K562 (cell line): ENCODE results near the gene CPT1A. TPM values are rescaled to one million over a fixed set of nuclear protein-coding genes. Genes with fewer than 3 reads are reported as not detected.

Experiments used
- ARID1B ChIP-seq: fragments of 450-650 bp; IDR thresholded peaks from 2 replicates; pipeline ENCODE4 v1.6.1; 2016; ENCODE audit warnings: antibody characterized with exemption, mild to moderate bottlenecking, inconsistent platforms
- BCLAF1 ChIP-seq, 2 experiments: fragments of 450-650 bp in 1 of 2; IDR thresholded peaks; 2 replicates each; pipeline ENCODE4 v1.6.1; 2011 to 2017; ENCODE audit warnings: low read depth in 2 of 2, antibody characterized with exemption in 1 of 2, borderline replicate concordance in 1 of 2, low read length in 1 of 2, mild to moderate bottlenecking in 1 of 2, mixed read lengths in 1 of 2; ENCODE audit not compliant: control insufficient read depth in 1 of 2
- CHD2 ChIP-seq: IDR thresholded peaks from 2 replicates; pipeline ENCODE4 v1.6.1; 2011; ENCODE audit warnings: low read depth, low read length
- CHD4 ChIP-seq: fragments of 200-600 bp; sonication (generic); IDR thresholded peaks from 3 replicates; pipeline ENCODE4 v1.6.1; 2012; ENCODE audit warnings: low read depth, mild to moderate bottlenecking, mixed read lengths, low read length, inconsistent platforms; ENCODE audit not compliant: insufficient read depth, insufficient replicate concordance, poor library complexity, severe bottlenecking
- DEAF1 ChIP-seq: fragments of 450-650 bp; formaldehyde crosslinking; IDR thresholded peaks from 2 replicates; pipeline ENCODE4 v1.4.0; 2020; ENCODE audit warnings: mild to moderate bottlenecking, moderate library complexity
- ERF ChIP-seq: fragments of 450-650 bp; formaldehyde crosslinking; IDR thresholded peaks from 2 replicates; pipeline ENCODE4 v1.4.0; 2020; ENCODE audit warnings: mild to moderate bottlenecking, mixed read lengths
- FOXA1 ChIP-seq: fragments of 450-650 bp; IDR thresholded peaks from 2 replicates; pipeline ENCODE4 v1.6.1; 2016; ENCODE audit warnings: mild to moderate bottlenecking, borderline replicate concordance
- FOXK1 ChIP-seq: sonication (generic); formaldehyde crosslinking; IDR thresholded peaks from 2 replicates; pipeline ENCODE4 v1.8.0; 2022; ENCODE audit warnings: missing genetic modification reagents, mild to moderate bottlenecking, borderline replicate concordance
- HMG20A ChIP-seq: fragments of 450-650 bp; formaldehyde crosslinking; conservative IDR thresholded peaks from 2 replicates; pipeline ENCODE4 v1.4.0; 2020; ENCODE audit warnings: mild to moderate bottlenecking, mixed read lengths
- KDM5B ChIP-seq: fragments of 200-600 bp; sonication (generic); IDR thresholded peaks from 2 replicates; pipeline ENCODE4 v1.6.1; 2012; ENCODE audit warnings: low read depth, mild to moderate bottlenecking, moderate library complexity, low read length, control low read depth, inconsistent platforms; ENCODE audit not compliant: insufficient replicate concordance
- MECOM ChIP-seq: fragments of 250-450 bp; sonication (Bioruptor Pico); IDR thresholded peaks from 2 replicates; pipeline ENCODE4 v1.8.0; 2022; ENCODE audit warnings: inconsistent platforms
- MTA1 ChIP-seq: fragments of 450-650 bp; IDR thresholded peaks from 2 replicates; pipeline ENCODE4 v1.6.1; 2017; ENCODE audit warnings: borderline replicate concordance
- NFRKB ChIP-seq: fragments of 450-650 bp; IDR thresholded peaks from 2 replicates; pipeline ENCODE4 v1.6.1; 2016; ENCODE audit warnings: low read depth
- POLR2AphosphoS5 ChIP-seq: IDR thresholded peaks from 2 replicates; pipeline ENCODE4 v1.6.1; 2011; ENCODE audit warnings: mild to moderate bottlenecking, low read depth, low read length, moderate library complexity; ENCODE audit not compliant: control insufficient read depth, insufficient read depth
- POLR2H ChIP-seq: IDR thresholded peaks from 2 replicates; pipeline ENCODE4 v1.6.1; 2016; ENCODE audit warnings: missing genetic modification characterization, low read depth, mild to moderate bottlenecking, control low read depth, missing compliant biosample characterization, moderate library complexity
- RBM22 ChIP-seq: fragments of 200-400 bp; formaldehyde crosslinking; IDR thresholded peaks from 2 replicates; pipeline ENCODE4 v1.6.1; 2018; ENCODE audit warnings: low read length, low read depth; ENCODE audit not compliant: poor library complexity, severe bottlenecking
- RFX5 ChIP-seq: IDR thresholded peaks from 2 replicates; pipeline ENCODE4 v1.6.1; 2011; ENCODE audit warnings: low read depth, mild to moderate bottlenecking, improper control_type of control experiment, low read length
- SAP30 ChIP-seq: fragments of 200-600 bp; sonication (generic); IDR thresholded peaks from 2 replicates; pipeline ENCODE4 v1.6.1; 2012; ENCODE audit warnings: borderline replicate concordance, low read depth, mild to moderate bottlenecking, moderate library complexity, low read length, control low read depth, inconsistent platforms; ENCODE audit not compliant: insufficient read depth, poor library complexity, severe bottlenecking
- polyA plus RNA-seq, 8 experiments: library from polyadenylated mRNA; depleted of rRNA in 4 of 8; stranded (reverse) in 5 of 8; unstranded in 3 of 8; fragments of >200 nt; fragmentation: Nextera tagmentation in 2 of 8; fragmentation: Illumina TruSeq in 1 of 8; extraction: Ambion mirVana in 2 of 8; extraction: Trizol in 1 of 8; gene quantifications; 2 replicates each; pipeline versions ENCODE4 v1.2.1 to v1.2.3, GENCODE V29; 2011 to 2014; ENCODE audit warnings: inconsistent platforms in 1 of 8, missing spikeins in 1 of 8
- total RNA-seq, 7 experiments: library from RNA; depleted of rRNA in 6 of 7; stranded (reverse); fragments of >200 nt in 6 of 7; fragmentation: Illumina TruSeq in 2 of 7; extraction: Trizol in 2 of 7; gene quantifications; 2 replicates each; pipeline versions ENCODE4 v1.2.1 to v1.2.3, GENCODE V29; 2011 to 2021; ENCODE audit warnings: low replicate concordance in 1 of 7
- TF ChIP-seq, protein P1 (sequence below): IDR thresholded peaks from 2 replicates; pipeline ENCODE4 v1.6.1; 2014; ENCODE audit warnings: antibody characterized with exemption

The CPT1A gene
- total and polyA plus RNA-seq, 9 of the 15 experiments (the other 6 are each of a cell fraction or from before 2014, with no cell fraction given) = 2.6 to 29.1 (median 12.3) TPM

- no peak; the same call in 1 of the 2 replicates for TF ChIP-seq NFRKB
- no peak for TF ChIP-seq MTA1
- no peak for TF ChIP-seq POLR2H (tag)
- no peak for TF ChIP-seq FOXA1
- no peak for TF ChIP-seq DEAF1
- TF ChIP-seq KDM5B = no peak
- TF ChIP-seq RBM22 = no peak
- no peak for TF ChIP-seq FOXK1 (CRISPR knock-in tag)
- peak; percentile 59 for TF ChIP-seq SAP30
- TF ChIP-seq BCLAF1 (IDR thresholded peaks at IDR 0.05; ENCODE audit: borderline replicate concordance in 1 of 2, control insufficient read depth in 1 of 2, low read depth in 2 of 2, low read length in 1 of 2) = no peak
- peak; percentile 7; the same call in 1 of the 2 replicates for TF ChIP-seq ARID1B
- TF ChIP-seq CHD2 = no peak
- peak; percentile 35; the same call in 1 of the 2 replicates for TF ChIP-seq POLR2AphosphoS5
- TF ChIP-seq HMG20A (CRISPR knock-in tag) = no peak
- no peak for TF ChIP-seq RFX5
- no peak for TF ChIP-seq MECOM
- TF ChIP-seq ERF (CRISPR knock-in tag) = no peak
- no peak for TF ChIP-seq CHD4
- TF ChIP-seq, protein P1, sequence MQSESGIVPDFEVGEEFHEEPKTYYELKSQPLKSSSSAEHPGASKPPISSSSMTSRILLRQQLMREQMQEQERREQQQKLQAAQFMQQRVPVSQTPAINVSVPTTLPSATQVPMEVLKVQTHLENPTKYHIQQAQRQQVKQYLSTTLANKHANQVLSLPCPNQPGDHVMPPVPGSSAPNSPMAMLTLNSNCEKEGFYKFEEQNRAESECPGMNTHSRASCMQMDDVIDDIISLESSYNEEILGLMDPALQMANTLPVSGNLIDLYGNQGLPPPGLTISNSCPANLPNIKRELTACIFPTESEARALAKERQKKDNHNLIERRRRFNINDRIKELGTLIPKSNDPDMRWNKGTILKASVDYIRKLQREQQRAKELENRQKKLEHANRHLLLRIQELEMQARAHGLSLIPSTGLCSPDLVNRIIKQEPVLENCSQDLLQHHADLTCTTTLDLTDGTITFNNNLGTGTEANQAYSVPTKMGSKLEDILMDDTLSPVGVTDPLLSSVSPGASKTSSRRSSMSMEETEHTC = peak; percentile 61; the same call in 1 of the 2 replicates
Observed at GRCh38 chr11:68839054-68839865, 2.5 kb downstream of the CPT1A start (continued).
